NB4 (cell line): ENCODE data around the gene SBSN.

Source experiments
- MYC ChIP-seq: IDR thresholded peaks from 2 replicates; pipeline ENCODE4 v1.6.1; 2011; ENCODE audit warnings: low read depth, low read length
- POLR2A ChIP-seq: IDR thresholded peaks from 2 replicates; pipeline ENCODE4 v1.6.1; 2011; ENCODE audit warnings: mild to moderate bottlenecking; ENCODE audit not compliant: insufficient read length; ENCODE audit errors: extremely low read depth
- TF ChIP-seq, protein P1 (sequence below): IDR thresholded peaks from one replicate; pipeline ENCODE4 v1.5.1; 2012; ENCODE audit warnings: low read depth, low read length

DNA sequence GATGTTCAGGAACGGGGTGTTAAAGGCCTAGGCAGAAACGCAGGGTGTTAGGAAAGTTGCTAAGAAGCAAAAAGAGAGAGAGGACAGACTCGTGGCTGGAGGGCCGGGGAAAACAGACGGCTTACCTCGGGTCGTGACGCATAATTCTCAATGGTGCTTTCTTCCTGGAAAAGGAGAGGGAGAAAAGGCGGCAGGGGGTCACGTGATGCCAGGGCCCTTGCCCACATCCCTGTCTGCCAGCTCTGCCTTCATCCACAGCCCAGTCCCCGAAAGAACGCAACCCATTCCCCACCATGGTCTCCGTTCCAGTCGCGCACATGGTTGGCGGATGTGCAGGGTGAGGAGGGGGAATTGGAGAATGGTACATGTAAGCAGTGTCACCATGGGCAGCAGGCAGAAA, 39.4 kb downstream of the SBSN start:
- TF ChIP-seq, protein P1, sequence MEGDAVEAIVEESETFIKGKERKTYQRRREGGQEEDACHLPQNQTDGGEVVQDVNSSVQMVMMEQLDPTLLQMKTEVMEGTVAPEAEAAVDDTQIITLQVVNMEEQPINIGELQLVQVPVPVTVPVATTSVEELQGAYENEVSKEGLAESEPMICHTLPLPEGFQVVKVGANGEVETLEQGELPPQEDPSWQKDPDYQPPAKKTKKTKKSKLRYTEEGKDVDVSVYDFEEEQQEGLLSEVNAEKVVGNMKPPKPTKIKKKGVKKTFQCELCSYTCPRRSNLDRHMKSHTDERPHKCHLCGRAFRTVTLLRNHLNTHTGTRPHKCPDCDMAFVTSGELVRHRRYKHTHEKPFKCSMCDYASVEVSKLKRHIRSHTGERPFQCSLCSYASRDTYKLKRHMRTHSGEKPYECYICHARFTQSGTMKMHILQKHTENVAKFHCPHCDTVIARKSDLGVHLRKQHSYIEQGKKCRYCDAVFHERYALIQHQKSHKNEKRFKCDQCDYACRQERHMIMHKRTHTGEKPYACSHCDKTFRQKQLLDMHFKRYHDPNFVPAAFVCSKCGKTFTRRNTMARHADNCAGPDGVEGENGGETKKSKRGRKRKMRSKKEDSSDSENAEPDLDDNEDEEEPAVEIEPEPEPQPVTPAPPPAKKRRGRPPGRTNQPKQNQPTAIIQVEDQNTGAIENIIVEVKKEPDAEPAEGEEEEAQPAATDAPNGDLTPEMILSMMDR = no peak
- TF ChIP-seq POLR2A = no peak
- no peak for TF ChIP-seq MYC
